Measurements from ENCODE around the gene TESMIN.

DNA sequence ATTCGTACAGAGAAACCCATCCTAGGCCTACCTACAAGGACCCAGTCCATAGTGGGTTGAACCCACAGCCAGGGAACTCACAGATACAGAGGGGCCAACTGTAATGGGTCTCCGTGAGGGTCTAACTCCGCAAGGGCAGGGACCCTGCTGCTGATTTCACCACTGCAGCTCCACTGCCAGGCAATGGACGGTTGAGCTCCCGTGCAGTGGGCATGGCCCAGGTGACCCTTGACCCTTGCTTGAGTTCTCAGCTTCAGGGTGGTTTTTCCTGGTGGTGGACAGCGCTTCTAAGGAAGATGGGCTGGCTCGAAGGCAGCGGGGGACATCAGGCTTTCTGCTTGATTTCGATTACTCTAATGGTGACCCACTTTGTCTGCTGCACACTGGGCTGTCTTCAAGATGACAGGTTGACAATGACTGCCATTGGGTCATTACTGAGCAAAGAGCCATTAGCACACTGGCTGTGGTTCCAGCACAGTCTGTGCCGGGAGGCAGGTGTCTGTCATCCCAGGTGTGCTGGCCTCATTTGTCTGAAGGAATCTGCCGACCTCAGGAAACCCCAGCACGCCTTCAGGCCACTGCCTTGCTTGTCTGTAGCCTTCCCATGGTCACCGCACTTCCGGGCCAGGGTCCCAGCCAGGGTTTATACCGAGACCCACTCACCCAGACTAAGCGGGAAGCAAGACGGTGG lies 70.6 kb downstream of the TESMIN start:
- TF ChIP-seq, protein P1, sequence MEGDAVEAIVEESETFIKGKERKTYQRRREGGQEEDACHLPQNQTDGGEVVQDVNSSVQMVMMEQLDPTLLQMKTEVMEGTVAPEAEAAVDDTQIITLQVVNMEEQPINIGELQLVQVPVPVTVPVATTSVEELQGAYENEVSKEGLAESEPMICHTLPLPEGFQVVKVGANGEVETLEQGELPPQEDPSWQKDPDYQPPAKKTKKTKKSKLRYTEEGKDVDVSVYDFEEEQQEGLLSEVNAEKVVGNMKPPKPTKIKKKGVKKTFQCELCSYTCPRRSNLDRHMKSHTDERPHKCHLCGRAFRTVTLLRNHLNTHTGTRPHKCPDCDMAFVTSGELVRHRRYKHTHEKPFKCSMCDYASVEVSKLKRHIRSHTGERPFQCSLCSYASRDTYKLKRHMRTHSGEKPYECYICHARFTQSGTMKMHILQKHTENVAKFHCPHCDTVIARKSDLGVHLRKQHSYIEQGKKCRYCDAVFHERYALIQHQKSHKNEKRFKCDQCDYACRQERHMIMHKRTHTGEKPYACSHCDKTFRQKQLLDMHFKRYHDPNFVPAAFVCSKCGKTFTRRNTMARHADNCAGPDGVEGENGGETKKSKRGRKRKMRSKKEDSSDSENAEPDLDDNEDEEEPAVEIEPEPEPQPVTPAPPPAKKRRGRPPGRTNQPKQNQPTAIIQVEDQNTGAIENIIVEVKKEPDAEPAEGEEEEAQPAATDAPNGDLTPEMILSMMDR (IDR thresholded peaks at IDR 0.05): no peak
- no peak for TF ChIP-seq EP300 (IDR thresholded peaks at IDR 0.05)

Data from upper lobe of left lung (tissue), 4 donors.